Measurements from ENCODE around the gene YPEL1.
"Not testable (repeated sequence)": the region's sequence is repeated elsewhere in the genome, so short reads cannot be mapped to it uniquely, and the experiment has no call there.

YPEL1 gene

DNA sequence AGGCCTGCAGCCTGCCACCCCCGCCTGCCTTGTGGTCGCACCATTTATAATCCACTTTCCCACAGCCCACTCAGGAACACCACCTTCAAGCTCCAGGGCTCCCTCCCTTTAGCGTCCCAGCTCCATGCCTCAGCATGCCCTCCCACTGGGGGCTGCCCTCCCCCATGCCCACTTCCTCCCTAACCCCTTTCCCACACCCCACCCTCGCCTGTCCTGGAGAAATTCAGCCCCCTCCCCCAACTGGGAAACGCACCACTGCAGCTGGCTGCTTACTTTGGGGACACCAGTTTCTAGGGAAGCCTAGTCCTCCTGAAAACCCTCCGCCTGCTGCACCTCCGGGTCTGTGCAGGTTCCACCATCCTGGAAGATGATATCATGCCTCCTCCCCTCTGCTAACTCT is 3.4 kb upstream of the YPEL1 start:
- FAIRE-seq (no peak), DNase-seq (ENCODE audit: insufficient read length, low spot score) (no peak)
- no peak for TF ChIP-seq POLR2A (IDR thresholded peaks at IDR 0.05; ENCODE audit: low read depth, low read length)

DNA sequence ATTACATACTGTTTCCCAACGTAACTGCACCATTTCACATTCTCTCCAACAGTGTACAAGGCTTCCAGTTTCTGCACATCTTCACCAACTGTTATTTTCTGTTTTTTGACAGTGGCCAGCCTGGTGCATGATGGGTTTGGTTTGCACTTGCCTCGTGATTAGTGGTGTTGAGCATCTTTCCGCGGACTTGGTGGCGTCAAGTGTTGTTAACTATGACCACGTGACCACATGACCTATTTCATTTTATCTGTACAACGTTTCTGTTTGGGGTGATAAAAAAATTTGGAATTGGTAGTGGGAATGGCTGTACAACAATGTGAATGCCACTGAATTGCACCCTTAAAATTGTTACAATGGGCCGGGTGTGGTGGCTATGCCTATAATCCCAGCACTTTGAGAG is 2.5 kb upstream of the YPEL1 start:
- DNase-seq (ENCODE audit: insufficient read length, low spot score) = no peak
- TF ChIP-seq POLR2A (IDR thresholded peaks at IDR 0.05; ENCODE audit: low read depth, low read length) = no peak
- FAIRE-seq = no peak

DNA sequence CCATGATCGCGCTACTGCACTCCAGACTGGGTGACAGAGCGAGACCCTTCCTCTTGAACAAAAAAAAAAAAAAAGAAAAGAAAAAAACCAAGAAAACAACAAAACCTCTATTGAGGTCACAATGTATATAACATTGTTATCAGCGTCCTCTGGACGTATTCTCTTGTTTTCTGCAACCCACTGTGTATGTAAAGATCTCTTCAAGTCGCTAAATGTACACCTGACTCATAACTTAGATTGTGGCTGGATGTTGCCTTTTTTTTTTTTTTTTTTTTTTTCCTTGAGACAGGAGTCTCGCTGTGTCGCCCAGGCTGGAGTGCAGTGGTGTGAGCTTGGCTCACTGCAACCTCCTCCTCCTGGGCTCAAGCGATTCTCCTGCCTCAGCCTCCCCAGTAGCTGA is 1.4 kb upstream of the YPEL1 start:
- DNase-seq (ENCODE audit: insufficient read length, low spot score) = no peak
- TF ChIP-seq POLR2A (IDR thresholded peaks at IDR 0.05; ENCODE audit: low read depth, low read length) = no peak
- FAIRE-seq = no peak

DNA sequence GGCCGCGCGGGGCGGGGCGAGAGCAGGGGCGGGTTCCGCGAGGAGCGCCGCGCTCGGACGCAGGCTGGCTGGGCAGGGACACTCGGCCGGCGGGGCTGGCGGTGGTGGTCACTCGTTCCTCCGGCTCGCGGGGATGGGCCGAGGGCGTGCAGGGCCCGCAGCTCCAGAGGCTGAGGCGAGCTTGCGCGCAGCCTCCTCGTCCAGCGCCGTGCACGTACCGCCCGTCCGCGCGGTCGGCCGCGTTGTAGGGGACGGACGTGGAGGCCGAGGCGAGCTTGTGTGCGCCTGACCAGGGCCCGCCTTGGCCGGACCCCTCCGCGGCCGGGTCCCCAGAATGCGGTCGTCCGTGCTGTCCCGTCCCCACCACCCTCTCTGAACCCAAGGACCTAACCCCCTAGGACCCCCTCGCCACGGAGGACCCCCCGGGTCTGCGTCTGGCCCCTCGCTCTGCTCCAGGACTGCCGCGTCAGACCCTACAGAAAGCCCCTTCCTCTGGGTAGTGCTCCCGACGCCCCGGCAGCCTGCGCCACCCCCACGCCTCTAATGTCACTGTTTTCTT is 569 bp upstream of the YPEL1 start:
- no peak for TF ChIP-seq POLR2A (IDR thresholded peaks at IDR 0.05; ENCODE audit: low read depth, low read length)
- FAIRE-seq = no peak
- no peak for DNase-seq (ENCODE audit: insufficient read length, low spot score)

DNA sequence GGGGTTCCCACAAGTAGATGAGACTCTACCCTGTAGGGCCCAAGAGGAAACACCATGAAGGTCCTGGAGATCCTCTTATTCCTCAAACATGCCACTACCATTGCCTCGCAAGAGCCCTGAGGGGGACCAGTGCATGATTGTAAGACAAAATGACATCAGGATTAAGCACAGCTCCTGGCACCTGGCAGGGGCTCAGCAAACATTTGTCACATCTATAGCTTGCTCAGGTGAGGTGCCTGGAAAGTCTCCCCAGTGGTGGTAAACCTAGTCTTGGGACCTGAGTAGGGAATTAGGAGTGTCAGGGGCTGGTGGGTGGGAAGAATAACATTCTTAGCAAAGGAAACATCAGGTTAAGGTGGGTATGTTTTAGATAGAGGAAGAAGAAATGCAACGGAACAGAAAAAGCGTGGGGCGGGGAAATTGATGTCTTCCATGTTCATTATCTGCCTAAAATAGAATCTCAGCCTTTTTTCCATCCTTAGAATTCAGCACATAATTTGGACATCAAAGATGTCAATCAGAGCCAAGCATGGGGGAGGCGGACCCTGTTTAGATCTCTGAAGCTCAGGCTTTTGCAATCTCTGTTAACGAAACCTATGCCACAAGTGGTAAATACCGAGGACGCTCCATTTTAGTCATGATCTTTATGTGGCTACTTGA is 924 bp downstream of the YPEL1 start:
- no peak for DNase-seq (ENCODE audit: insufficient read length, low spot score)
- FAIRE-seq = no peak
- TF ChIP-seq POLR2A (IDR thresholded peaks at IDR 0.05; ENCODE audit: low read depth, low read length) = no peak

DNA sequence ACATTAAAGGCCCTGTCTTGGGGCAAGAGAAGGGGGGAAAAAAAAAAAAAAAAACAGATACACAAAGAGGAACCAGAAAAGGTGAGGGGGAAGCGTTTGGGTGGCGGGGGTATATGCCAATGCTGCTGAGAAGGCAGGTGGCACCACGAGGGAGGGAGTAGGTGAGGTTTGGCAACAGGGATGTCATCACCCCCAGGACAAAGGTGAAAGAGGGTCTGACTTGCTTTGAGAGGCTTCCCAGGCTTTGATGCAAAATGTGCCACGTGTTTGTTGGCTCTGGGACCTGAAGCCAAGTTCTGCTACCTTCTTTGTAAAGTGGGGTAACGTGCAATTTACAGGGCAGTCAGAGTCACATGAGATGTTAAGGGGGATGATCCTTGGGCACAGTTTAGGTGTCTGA is 4.1 kb downstream of the YPEL1 start:
- FAIRE-seq (no peak), DNase-seq (ENCODE audit: insufficient read length, low spot score) (no peak)
- no peak for TF ChIP-seq POLR2A (IDR thresholded peaks at IDR 0.05; ENCODE audit: low read depth, low read length)

DNA sequence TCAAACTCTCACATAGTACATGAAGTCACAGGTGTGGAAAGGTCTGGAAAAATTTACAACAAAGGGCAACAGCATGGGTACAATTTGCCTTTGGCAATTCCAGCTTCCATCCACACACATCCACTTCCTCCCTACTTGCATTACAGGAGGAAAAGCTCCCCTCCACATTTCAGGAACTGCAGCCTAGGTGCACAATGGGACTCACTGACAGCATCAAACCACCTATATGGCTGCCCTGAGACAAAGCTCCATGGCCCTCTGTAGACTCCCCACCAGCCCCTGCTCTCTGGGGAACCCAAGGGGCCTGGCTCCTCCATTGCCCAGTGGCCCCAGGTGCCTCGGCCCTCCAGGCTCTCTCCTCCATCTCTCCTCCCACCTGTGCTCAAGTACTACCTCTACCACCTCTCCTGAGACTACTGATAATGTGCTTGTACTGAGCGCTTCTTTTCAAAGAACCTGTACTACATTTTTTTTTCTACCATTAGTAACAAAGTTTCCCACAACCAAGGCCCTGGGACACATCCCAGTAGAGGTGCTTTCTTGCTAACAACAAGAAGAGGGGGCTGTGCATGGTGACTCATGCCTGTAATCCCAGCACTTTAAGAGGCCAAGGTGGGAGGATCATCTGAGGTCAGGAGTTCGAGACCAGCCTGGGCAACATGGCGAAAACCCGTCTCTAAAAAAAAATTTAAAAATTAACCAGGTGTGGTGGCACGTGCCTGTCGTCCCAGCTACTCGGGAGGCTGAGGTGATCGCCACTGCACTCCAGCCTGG is 4.9 kb downstream of the YPEL1 start:
- no peak for DNase-seq (ENCODE audit: insufficient read length, low spot score)
- TF ChIP-seq POLR2A (IDR thresholded peaks at IDR 0.05; ENCODE audit: low read depth, low read length) = no peak
- no peak for FAIRE-seq

DNA sequence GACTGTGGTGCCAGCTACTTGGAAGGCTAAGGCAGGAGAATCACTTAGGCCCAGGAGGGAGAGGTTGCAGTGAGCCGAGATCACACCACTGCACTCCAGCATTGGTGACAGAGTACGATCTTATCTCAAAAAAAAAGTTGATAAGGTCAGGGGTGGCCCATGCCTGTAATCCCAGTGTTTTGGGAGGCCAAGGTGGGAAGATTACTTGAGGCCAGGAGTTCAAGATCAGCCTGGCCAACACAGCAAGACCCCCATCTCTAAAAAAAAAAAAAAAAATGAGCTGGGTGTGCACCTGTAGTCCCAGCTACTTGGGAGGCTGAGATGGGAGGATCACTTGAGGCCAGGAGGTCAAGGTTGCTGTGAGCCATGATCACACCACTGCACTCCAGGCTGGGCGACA is 6.4 kb downstream of the YPEL1 start:
- not testable (repeated sequence) for FAIRE-seq; DNase-seq (ENCODE audit: insufficient read length, low spot score)

DNA sequence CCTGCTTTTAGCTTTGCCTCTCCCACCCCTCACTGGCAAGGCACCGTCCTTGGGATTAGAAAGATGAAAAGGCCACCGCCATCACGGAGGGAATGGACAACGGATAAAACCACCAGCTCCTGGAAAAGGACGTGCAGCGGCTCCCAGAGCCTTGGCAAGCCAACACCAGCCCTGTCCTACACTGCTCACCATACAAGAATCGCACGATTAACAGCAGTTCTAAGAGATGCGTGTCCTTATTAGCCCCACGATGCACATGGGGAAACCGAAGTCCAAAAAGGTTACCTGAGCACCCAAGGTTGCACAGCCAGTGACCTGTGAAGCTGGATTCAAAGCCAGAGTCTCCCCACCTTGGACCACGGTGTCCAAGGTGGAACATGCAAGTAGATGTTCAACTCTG is 7.3 kb downstream of the YPEL1 start:
- FAIRE-seq (no peak), DNase-seq (ENCODE audit: insufficient read length, low spot score) (no peak)
- no peak for TF ChIP-seq POLR2A (IDR thresholded peaks at IDR 0.05; ENCODE audit: low read depth, low read length)

DNA sequence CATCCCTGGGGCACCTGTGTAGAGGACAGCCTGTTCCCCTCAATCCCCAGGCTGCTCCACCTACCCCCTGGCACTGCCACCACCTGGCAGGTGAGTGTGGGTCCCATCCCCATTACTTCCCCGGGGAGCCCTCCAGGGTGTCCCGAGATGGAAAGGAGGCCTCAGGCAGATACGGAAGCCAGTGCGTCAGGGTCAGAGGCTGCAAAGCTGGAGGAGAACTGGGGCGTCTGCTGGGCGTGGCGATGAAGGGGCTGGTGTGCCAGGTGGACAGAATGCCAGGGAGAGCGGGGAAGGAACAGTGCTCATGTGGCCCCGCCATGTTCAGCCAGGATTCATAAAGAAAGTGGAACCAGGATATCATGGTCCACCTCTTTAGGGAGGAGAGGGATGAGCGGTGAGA is 7.8 kb downstream of the YPEL1 start:
- FAIRE-seq = no peak

DNA sequence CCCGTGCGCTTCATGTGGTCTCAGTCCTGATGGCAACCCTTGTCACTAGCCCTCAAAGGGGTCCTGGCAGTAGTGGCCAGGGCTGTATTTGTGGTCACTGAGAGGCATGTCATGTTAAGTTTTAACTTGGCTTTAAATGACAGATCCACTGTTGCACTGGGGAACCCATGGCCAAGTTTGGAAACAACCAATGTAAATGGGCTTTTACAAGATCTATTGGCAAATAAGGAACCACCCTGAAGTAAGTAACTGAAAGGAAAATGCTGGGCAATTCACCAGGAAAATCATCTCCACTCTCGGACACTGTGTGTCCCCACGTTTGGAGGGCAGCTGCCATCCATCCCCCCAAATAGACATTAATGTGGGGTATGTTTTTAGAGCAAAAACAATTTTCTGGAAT is 8.4 kb downstream of the YPEL1 start:
- DNase-seq (ENCODE audit: insufficient read length, low spot score) (no peak), FAIRE-seq (no peak)
- TF ChIP-seq POLR2A (IDR thresholded peaks at IDR 0.05; ENCODE audit: low read depth, low read length) = no peak

More for the DNA sequence above, 7.8 kb downstream of the YPEL1 start:
- no peak for TF ChIP-seq POLR2A (IDR thresholded peaks at IDR 0.05; ENCODE audit: low read depth, low read length)
- no peak for DNase-seq (ENCODE audit: insufficient read length, low spot score)

DNA sequence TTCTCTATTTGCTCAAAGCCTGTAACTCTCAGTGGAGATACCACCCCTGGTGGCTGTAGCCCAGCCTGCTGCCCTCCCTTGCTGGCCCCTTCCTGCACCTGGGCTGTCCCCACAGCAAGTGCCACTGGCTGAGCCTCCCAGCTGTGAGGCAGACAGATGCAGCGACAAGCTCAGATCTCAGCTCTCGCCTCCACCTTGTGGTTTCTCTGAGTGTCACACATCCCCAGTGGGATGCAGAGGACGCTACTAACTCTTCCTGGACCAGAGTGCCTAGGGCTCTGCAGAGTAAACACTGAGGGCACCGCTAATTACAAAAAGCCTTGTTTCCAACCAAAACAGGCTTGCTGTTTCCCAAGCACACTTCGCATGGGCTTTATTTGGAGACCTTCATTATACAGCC is 8.9 kb downstream of the YPEL1 start:
- no peak for FAIRE-seq

DNA sequence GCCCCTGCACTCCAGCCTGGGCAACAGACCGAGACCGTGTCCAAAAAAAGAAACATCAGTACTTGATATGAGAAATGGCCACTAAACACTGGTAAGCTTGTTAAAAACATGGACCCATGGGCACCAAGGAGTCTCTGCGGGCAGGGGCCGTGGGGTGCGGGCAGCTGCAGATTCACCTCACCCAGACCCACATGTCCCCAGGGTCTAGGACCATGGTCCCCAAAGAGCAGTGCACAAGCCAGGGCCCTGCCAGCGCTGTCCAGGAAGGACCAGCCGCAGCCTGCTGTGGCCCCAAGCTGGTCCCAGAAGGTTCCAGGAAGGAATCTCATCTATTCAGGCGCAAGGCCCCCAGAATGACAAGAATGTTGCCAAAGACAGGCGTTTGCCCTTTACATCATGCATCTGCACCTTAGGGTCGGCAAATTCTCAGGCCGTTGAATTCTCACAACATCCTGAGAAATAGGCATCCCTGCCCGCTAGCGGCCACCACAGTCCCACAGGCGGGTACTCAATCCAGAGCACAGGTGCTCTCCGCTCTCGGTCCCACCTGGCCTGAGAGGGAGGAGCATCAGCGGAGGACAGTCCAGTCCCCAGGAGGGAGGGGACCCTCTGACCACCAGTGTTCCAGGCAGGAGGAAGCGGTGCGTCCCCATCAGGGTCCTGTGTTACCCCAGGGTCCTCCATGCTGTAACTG is 9.5 kb downstream of the YPEL1 start:
- DNase-seq (ENCODE audit: insufficient read length, low spot score) = no peak
- no peak for FAIRE-seq
- TF ChIP-seq POLR2A (IDR thresholded peaks at IDR 0.05; ENCODE audit: low read depth, low read length) = no peak

More for the DNA sequence above, 8.9 kb downstream of the YPEL1 start:
- no peak for TF ChIP-seq POLR2A (IDR thresholded peaks at IDR 0.05; ENCODE audit: low read depth, low read length)
- no peak for DNase-seq (ENCODE audit: insufficient read length, low spot score)

DNA sequence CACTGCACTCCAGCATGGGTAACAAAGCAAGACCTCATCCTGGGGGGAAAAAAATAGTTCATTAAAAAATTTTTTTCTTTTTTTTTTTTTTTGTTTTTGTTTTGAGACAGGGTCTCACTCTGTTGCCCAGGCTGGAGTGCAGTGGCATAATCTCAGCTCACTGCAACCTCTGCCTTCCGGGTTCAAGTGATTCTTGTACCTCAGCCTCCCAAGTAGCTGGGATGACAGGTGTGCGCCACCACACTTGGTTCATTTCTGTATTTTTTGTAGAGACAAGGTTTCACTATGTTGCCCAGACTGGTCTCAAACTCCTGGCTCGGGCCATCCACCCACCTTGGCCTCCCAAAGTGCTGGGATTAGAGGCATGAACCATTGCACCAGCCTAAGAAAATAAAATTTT is 11.1 kb downstream of the YPEL1 start:
- not testable (repeated sequence) for DNase-seq (ENCODE audit: insufficient read length, low spot score); FAIRE-seq

DNA sequence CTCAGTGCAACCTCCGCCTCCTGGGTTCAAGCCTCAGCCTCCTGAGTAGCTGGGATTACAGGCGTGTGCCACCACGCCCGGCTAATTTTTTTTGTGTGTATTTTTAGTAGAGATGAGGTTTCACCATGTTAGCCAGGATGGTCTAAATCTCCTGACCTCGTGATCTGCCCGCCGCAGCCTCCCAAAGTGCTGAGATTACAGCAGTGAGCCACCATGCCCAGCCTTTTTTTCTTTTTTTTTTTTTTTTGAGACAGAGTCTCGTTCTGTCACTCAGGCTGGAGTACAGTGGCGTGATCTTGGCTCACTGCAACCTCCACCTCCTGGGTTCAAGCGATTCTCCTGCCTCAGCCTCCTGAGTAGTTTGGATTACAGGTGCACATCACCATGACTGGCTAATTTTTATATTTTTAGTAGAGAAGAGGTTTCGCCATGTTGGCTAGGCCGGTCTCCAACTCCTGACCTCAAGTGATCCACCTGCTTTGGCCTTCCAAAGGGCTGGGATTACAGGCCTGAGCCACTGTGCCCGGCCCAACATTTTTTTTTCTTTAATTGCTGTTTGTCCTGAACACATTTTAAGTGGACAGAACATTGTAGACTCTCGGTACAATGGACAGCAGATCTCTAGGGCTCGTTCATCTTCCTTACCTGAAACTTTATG is 14.3 kb downstream of the YPEL1 start:
- FAIRE-seq; DNase-seq (ENCODE audit: insufficient read length, low spot score): not testable (repeated sequence)

DNA sequence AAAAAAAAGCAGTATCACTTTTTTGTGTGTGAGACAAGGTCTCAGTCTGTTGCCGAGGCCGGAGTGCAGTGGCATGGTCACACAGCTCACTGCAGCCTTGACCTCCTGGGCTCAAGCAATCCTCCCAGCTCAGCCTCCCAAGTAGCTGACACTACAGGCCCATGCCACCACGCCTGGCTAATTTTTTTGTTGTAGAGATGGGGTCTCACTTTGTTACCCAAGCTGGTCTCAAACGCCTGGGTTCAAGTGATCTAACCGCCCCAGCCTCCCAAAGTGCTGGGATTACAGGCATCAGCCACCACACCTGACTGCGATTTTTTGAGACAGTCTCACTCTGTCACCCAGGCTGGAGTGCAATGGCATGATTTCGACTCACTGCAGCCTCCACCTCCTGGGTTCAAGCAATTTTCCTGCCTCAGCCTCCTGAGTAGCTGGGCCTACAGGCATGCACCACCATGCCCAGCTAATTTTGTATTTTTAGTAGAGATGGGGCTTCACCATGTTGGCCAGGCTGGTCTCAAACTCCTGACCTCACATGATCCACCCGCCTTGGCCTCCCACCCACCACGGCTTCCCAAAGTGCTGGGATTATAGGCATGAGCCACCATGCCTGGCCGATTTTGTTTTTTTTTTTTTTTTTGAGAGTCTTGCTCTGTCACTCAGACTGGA is 15.3 kb downstream of the YPEL1 start:
- not testable (repeated sequence) for DNase-seq (ENCODE audit: insufficient read length, low spot score); FAIRE-seq
